GM19468 (cell line): Measurements from ENCODE around the gene OSTN.

ENCODE experiments used
- ATAC-seq: cut with Tn5 transposase; IDR thresholded peaks from one replicate; pipeline ENCODE4 v1.9.1; 2021; ENCODE audit warnings: mild to moderate bottlenecking, moderate library complexity, moderate number of reproducible peaks; ENCODE audit not compliant: unreplicated experiment; ENCODE audit errors: extremely low read depth

The OSTN gene

DNA sequence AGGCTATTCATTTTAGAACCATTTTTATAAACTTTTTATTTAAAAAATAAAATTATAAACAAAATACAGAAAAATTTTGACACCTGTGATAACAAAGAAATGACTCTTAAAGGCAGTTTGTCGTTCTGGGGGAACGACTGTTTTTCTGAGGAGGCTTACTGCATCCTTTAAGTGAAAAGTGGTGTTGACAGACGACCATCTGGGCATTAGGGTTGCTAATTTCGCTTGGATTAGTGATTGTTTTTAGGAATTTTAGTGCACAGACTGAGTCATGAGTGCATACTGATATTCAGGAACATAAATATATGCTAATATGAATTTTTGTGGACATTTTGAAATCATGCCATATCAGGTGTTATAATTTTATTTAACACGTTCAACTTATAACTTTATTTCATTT lies 28.5 kb downstream of the OSTN start:
- ATAC-seq = no peak

DNA sequence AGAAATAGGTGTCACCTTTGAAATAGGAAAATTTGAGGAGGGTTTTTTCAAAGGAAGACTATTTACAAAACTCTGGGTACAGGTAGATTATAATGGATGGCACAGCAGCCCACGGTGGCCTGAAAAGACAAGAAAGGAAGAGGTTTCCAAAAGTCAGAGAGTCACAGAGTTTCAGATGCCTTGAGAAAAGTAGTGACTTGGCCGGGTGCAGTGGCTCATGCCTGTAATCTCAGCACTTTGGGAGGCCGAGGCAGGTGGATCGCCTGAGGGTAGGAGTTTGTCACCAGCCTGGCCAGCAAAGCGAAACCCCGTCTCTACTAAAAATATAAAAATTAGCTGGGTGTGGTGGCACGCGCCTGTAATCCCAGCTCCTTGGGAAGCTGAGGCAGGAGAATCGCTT lies 35.2 kb downstream of the OSTN start:
- no peak for ATAC-seq

DNA sequence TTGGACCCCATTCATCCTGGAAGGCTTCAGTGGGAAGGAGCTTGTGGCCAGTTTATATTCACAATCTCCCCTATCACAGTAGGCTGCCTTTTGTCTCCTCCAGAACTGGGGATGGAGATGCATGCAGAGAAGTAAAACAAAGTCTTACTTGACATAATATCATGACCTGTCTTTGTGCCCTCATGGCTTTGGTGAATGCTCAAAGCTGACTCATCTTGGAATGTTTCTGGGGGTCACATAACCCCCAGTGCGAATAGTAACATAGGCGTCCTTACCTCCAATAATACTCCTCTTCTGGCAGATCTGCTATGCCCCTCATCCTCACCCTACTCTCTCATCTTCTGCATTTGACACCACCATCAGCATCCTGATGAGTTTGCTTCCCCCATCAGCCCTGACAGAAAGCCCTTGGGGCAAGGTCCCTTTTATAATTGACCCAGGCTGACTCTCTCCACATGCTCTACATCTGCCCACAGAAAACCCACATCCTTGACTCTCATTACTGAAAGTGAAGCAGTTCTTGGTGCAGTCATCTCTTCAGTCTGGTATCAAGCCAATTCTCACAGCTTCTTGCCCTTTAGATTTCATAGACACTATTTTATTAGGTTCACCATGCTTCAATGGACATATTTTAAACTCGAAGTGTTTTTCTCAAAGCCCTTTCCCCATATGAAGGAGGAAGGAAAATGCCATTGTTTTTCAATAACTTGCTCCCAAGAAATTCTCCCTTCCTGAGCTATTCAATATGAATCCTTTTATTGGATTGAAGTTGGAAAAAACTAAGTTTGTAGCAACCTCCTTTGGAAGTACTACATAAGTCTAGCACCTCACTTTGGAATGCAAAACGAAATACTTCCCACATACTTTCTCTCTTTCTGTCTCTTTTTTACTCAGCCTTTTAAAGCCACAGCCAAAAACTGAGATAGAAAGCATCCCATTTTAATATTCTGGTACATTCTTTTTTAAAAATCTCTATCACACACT lies 36.6 kb downstream of the OSTN start:
- peak; percentile 100 for ATAC-seq

DNA sequence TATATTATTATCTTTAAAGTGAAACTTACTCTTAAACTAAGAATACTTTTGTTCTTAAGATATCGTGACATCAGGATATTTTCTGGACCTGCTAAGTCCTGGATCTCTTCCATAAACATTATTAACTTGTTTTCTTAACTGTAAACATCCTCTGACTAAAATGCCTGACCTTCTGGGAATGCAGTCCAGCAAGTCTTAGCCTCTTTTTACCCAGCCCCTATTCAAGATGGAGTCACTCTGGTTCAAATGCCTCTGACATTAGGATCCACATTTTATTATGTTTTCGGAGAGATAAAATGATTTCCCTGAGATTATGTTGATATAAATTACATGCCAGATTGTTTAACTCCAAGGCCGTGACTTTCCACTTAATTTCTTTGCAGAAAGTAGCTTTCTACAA lies 37.6 kb downstream of the OSTN start:
- no peak for ATAC-seq

DNA sequence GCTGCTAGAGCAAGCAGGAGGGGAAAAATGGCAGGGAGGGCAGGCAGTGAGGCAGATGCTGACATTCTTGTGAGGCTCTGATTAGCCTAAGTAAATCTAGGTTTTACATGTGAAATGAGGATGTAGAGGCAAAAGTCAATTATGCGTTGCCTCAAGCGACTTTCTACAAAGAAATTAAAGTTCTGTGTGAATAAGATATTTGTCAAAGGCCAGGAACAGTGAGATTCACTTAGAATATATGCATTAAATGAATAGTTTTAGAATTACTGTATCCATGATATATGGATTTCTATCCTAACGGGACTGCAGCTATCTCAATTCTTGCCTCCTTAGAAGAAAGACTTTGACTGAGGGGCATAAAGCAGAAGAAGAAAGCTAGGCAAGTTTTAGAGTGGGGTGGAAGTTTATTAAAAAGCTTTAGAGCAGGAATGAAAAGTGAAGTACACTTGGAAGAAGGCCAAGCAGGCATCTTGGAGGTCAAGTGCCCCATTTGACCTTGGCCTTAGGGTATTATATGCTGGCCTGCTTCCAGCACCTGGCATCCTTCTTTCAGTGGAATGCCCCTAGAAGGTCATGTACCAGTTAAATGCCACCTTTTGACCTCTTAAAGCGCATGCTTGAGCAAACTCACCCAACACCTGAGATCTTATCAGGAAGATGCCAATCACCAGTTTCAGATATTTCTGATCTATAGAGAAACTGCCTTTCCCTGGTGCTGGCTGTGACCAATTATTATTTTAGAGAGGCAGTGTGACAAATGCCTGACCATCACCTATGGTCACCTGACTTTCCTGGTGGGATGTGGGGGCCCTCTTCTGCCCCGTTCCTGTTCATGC lies 38.2 kb downstream of the OSTN start:
- no peak for ATAC-seq

DNA sequence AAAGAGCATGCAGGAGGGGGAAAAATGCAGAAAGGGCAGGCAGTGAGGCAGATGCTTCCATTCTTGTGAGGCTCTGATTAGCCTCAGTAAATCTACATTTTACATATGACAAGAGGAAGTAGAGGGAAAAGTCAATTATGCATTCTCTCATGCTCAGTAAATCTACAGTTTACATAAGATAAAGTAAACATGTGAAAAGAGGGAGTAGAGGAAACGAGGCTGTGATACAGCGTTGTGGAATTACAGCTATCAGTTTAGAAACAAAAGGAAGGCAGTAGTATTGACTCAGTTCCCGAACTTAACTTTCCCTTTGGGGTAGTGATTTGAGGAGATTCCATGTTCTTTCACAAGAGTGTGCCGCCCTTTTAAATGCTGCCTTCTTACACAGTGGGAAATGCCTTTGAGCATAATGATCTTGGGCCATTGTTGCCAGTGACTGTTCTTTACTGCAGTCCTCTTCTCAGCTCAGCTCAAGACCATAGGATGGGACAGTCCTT lies 39.3 kb downstream of the OSTN start:
- ATAC-seq = no peak

DNA sequence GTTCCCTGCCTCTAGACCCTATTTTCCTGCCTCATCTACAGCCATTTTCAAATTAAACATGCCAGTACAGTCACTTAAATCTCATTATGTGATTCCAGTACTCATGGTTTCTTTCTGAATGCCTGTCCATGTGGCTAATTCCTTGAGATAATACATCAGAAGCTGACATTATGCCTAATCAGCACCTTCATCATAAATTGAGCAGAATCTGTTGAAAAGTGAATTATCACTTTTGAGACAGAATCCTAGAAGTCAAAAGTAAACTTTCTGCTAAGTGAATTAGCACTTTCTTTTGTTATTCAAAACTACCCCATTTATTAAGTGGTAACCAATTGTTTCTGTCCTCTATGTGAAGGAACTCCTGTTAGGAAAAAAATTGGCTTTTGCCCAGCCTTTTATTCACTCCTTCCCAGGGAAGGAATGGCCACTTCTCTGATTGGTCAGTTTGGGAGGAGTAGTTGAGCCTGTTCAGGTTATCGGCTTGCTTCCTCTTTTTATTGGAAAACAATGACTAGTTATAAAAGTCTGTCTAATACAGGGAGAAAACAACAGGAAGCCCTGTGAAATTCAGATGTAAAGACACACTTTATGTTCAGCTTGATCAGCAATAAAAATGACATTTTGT lies 40.5 kb downstream of the OSTN start:
- no peak for ATAC-seq

DNA sequence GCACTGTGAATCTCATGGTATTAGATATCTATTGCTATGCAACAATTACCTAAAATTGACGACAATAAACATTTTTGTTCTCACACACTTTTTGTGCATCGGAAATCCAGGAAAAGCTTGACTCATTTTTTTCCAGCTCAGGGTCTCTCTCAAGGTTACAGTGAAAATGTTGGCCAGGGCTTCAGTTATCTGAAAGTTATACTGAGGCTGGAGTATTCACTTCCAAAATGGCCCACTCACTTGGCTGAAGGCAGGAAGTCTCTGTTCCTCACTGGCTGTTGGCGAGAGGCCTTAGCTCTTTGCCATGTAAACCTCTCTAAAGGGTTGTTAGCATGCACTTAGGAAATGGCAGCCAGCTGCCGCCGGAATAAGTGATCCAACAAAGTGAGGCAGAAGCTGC lies 41.4 kb downstream of the OSTN start:
- no peak for ATAC-seq

DNA sequence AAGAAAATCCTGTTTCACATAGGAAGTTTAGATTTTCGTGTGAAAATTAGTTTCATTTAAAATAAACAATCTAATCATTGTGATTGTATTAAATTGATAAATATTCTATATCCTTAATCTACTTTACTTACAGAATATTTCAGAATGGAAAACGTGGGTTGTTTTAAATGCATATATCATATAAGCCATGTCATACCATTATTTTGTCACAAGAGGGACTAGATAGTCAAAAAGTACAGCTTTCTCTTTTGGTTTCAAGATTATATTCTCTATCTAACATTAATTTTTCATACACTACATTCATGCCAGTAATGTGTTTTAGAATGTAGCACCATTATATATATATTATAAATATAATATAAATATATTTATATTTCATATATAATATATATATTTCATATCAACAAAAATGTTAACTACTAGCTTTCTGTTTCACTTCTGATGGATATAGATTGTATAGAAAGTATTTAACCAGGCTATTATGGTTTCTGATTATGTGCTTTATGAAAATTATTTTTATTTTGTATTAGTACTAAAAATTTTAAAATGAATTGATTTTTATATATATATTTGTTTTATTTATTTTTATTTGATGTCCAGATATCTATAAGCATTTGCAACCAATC lies 45.3 kb downstream of the OSTN start:
- no peak for ATAC-seq

DNA sequence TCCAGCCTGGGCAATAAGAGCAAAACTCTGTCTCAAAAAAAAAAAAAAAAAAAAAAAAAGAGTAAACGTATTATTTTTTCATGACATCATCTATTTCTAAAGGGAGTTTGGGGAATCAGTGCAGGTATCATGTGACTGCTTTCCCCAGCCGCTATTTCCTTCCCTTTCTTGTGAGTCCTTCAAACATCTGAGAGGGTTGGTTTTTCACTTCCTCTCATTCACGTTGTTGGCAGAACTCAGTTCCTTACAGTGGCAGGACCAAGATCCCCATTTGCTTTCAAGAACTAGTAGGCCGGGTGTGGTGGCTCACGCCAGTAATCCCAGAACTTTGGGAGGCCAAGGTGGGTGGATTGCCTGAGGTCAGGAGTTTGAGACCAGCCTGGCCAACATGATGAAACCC lies 47.0 kb downstream of the OSTN start:
- ATAC-seq = peak; percentile 48

DNA sequence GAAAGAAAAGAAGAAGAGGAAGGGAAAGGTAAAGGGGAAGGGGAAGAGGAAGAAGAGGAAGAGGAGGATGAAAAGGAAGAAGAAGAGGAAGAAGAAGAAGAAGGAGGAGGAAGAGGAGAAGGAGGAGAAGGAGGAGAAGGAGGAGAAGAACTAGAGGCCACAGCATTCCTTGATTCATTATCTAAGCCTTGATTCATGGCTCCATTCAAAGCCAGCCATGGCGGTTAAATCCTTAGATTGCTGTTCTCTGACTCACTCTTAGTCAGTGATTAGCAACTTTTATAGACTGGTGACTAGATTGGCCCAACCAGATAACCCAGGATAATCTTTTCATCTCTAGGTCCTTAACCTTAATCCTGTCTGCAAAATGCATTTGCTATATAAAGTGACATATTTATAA lies 47.6 kb downstream of the OSTN start:
- no peak for ATAC-seq

DNA sequence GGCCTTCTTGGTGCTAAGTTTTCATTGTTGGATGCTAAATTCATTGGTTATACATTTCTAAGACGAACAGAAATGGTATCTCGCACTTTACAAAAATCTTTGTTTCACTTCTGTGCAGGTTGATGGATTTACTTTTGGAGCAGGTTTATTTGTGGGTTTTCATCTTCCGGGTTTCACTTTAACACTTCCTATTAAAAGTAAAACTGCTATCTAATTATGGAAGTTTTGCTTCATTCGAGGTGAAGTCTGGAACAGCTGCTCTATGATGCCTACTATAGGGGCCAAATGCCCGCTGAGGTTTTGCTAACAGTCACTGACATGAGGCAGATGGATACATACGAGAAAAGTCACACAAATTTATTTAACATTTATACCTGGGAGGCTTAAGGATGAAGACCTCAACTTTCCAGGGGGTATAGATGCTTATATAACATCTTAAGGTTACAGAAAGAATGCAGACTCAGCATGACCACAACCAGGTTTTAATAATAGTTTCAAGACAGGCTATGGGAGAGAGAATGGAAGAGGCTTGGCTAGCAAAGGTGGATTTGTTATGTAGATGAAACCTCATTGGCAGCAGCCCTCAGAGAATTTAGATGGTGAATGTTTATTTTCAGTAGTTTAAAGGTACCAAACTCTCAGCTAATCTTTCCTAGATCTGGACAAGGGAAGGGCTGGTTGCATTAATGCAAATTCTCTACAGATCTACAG lies 54.2 kb downstream of the OSTN start:
- peak; percentile 25 for ATAC-seq

DNA sequence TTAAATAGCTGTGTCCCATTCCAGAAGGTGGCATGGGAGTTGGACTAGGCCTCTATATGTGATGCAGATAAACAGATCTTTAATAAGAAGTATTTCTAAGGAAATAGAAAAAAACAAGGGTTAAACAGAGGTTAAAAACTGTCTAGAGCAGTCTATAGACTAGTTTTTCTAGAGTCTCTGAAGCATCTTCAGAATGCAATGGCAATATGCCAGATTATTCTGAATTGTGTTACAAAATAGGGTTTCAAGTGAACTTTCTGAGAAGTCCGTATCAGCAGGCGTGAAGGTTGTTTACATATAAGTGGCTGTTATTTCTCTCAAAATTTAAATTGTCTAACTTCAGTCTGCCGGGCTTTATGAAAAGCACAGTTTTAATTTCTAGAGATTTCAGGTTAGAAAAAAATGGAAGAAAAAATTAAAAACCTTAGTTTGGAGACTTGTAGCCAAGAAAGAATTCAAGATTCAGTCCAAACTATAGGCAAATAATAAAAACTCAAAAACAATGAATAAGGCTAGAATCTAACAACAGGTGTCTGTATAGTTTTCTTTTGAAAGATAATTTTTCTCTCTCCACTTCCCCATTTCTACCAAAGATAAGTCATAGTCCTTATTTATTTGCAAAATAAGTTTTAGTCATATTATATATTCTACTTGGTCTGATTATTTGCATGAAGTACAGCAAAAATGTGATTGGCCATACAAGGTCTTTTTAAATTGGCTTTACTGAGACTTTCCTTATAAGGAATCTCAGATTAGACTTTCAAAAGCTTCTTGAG lies 55.2 kb downstream of the OSTN start:
- ATAC-seq = no peak

DNA sequence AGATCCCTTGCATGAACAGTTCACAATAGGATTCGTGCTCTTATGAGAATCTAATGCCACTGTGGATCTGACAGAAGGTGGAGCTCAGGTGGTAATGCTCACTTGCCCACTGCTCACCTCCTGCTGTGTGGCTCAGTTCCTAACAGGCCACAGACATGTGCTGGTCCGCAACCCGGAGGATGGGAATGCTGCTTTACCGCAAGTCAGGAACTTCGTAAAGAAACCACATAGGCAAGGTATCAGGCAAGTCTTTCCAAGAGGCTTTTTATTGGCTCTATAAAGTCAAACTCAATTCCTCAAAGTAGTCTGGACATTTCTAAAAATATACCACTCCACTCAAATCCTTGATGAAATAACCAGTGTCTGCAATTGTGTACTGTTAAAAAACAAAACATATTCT lies 56.1 kb downstream of the OSTN start:
- no peak for ATAC-seq

DNA sequence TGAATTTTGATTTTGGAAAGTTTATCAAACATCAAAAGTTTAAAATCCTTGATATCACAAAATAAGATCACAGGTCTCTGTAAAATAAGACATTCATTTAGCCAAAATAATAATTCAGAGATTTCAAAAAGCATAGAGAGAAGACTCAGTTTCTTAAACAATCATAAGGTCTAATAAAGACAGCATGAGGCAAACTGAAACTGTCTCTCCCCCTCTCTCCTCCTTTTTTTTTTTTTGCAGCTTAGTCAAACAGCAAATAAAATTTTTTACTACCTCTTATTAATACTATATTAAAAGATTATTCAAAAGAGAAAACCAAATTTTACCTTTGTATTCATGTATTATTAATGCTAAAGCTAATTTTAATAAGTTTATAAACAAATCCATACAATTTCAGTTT lies 57.4 kb downstream of the OSTN start:
- ATAC-seq = no peak

DNA sequence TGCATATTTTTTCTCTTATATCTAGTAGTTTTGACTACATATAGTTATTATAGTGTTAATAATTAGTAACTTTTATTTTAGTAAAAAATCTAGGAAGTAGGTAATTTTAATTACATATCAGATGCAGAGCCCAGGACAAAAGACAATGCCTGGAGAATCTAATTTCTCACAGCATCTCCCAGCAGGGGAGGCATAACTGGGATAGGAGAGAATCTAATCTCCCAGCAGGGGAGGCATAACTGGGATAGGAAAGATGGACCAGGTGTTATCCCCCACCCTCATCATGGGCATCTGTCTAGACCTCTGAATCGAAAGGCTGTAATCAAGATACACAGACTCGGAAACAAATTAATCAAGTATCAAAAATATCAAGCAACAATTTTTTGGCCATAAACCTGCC lies 58.2 kb downstream of the OSTN start:
- ATAC-seq = no peak

DNA sequence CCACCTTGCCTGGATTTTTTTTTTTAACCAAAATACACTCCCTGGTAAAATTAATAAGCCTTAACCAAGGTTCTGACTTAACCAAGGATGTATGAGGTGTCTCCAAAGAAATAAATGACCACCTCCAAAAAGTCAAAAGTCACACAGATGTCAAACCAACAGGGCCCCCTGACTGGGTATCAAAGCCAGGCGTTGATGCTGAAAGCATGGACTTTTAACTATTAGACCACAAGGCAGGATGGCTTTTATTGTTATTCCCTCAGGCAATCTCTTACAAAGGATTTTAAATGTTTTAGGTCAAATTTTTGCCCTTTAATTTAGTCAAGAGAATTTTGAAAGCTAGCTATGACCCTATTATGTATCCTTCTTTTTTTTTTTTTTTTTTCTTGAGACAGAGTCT lies 60.4 kb downstream of the OSTN start:
- no peak for ATAC-seq

DNA sequence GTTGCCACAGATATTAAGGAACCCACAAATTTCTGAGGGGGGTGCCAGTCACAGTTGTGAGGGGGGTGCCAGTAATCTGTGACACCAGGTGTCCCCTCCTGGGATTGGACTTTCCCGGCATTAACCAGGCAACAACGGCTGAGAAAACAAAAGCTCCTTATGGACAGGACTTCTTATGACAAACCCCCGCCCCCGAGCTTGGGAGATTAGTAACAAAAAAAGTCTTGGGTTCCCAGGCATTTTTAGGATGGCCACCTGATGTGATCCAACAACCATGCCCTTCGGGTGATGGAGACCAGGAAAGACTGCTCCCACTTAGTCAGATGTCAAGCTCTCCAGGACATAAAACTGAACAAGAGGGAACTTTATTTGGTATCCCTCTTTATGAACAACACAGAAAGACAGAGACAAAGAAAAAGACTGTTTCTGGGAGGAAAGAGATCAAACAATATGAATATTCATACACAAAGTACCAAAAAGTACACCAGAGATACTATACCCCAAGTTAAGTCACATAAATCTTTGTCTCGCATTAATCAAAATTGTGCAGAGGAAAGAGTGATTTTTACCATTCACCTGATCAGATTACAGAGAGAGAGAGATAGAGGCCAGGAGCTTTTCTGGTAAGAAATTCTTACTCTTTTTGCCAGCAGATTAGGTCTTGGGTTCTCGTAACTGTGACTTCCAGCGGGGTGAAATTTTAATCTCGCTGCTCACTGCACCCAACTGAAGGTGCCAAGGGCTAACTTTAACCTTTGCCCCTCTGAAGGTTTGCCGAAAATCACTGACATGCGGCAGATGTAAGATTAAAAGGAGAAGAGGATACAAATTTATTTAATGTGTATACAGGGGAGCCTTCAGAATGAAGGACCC lies 61.6 kb downstream of the OSTN start:
- no peak for ATAC-seq
